ENCODE results near the gene NBPF11.
"Not testable (repeated sequence)": the region's sequence is repeated elsewhere in the genome, so short reads cannot be mapped to it uniquely, and the experiment has no call there.

The NBPF11 gene

DNA sequence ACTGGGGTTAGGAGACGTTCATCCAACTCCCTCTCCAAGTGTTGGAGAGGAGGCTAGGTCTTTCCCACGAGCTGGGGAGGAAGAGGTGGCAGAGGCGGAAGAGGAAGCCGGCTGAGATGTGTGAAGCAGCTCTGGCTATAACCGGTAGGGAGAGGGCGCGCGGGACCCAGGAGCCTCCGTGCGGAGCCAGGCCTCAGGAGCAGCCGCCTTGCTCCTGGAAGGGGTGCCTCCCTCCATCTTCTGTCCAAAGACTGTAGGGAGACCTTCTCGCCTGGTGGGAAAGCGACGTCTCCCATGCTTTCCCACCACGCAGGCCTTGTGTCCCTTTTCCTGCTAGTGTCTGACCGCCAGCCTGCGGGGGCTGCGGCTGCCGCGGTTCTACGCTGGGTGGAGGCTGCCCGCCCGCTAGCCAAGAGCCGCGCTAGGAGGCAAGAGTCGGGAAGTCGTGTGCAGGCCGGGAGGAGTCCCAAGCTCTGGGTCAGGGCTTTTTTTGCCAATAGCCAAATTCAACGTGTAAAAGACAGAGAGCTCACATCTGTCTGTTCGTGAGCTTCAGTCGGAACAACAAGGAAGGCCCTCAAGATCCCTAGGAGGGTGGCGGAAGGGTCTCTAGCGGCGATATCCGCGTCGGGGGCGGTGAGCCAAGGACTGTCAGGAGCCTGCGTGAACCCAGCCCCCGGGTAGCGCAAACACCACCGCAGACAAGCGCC is 8.4 kb upstream of the NBPF11 start:
- no peak for DNase-seq (ENCODE audit: low read depth)
- no peak overlapping the region for H3K4me3 ChIP-seq (ENCODE audit: low read depth, low read length)
- TF ChIP-seq, protein P1, sequence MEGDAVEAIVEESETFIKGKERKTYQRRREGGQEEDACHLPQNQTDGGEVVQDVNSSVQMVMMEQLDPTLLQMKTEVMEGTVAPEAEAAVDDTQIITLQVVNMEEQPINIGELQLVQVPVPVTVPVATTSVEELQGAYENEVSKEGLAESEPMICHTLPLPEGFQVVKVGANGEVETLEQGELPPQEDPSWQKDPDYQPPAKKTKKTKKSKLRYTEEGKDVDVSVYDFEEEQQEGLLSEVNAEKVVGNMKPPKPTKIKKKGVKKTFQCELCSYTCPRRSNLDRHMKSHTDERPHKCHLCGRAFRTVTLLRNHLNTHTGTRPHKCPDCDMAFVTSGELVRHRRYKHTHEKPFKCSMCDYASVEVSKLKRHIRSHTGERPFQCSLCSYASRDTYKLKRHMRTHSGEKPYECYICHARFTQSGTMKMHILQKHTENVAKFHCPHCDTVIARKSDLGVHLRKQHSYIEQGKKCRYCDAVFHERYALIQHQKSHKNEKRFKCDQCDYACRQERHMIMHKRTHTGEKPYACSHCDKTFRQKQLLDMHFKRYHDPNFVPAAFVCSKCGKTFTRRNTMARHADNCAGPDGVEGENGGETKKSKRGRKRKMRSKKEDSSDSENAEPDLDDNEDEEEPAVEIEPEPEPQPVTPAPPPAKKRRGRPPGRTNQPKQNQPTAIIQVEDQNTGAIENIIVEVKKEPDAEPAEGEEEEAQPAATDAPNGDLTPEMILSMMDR (IDR thresholded peaks at IDR 0.05; ENCODE audit: control insufficient read depth, extremely low read depth, insufficient read depth): no peak

DNA sequence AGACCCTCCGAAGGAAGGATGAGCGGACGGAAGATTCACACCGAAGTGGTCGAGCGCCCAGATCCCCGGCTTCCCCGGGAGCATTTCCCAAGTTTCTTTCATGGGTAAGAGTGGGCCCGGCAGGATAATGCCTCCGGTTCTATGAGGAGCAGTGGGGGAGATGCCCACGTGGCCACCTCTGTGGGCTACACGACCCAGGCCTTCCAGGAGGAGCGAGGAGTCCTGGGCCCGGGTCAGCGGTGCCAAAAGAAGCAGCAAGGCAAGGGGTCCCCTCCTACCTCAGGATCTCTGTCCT is 7.9 kb upstream of the NBPF11 start:
- TF ChIP-seq, protein P1 (IDR thresholded peaks at IDR 0.05; ENCODE audit: control insufficient read depth, extremely low read depth, insufficient read depth): no peak
- DNase-seq (ENCODE audit: low read depth): no peak
- H3K4me3 ChIP-seq (ENCODE audit: low read depth, low read length): no peak overlapping the region

DNA sequence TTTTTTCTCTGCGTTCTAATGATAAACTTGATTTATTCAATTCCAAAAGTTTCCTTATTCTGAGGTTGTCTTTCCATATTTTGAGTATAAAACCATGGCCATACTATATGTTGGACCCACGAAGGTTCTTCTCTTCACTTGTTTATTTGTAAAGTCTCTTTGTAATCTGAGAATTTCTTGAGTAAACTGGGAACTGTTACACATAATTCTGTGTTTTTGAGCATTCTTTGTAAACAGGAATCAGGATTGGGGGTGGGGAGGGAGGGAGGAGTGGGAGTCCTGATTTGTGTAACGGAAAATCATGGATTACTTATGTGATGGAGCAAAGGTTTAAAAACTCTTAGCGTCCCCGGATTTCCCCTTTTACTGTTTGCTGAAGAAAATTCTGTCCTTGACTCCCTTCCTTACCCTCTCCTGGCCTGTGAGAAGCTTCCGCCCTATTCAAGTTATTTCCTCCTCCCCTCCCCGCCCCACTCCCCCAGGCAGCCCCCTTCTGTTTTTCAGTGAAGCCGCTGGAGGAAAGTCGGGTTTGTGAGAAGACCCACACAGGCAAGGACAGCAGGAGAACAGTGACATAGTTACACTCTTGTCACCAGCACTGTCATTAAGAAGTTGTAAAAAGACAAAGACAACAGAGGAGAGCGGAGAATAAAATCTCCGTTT is 6.4 kb upstream of the NBPF11 start:
- no peak overlapping the region for H3K4me3 ChIP-seq (ENCODE audit: low read depth, low read length)
- DNase-seq (ENCODE audit: low read depth): no peak
- TF ChIP-seq, protein P1 (IDR thresholded peaks at IDR 0.05; ENCODE audit: control insufficient read depth, extremely low read depth, insufficient read depth): no peak

DNA sequence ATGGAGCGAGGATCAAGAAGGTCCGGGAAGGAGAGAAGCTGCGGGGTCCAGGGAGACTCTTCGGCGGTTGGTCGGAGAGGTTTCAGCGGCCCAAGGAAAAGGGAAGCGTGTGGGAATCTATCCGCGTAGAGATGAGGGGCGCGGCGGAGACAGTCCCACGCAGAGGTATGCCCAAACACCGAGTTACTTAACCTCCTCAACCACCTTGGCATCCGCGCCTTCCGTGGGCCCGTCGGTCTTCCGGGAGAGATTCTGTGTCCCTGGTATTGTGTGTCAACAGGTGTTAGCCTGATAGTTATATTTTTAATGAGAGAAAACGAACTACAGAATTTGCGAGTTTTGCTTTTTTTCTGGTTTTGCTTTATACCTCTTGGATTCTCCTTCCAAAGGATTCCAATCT is 5.7 kb upstream of the NBPF11 start:
- not testable (repeated sequence) for DNase-seq (ENCODE audit: low read depth); H3K4me3 ChIP-seq (ENCODE audit: low read depth, low read length)

DNA sequence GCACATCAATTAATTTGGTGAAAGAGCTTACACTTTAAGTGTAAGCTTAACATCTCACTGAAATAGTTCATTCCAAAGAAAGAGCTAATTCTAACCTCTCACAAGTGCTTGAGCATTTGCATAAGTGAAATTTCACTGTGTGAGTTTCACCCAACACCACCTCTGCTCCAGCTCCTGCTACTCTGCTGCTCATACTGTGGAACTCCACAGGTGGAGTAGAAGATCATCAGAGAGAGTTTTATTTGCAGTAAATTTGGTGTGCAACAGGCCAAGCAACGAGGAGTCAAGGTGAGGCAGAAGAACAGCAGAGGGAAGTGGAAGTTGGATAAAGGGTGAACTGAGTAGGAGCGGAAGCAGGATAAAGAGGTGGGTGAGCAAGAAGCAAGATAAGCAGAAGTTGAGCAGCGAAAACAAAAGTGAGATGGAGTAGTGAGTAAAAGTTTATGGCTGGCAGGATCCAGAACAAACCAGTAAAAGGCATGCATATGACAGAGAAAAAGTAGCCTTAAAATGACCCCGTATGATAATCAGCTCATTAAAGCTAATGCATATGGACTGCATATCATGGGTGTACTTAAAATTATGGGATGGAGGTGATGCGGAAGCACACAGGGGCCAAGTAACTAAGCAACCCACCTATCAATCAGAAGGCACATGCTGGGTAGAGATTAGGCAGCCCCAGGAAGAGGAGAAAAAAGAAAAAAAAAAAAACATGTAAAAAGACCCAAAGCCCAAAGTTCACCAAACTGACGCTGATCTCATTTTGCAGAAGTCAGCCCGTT is 3.6 kb upstream of the NBPF11 start:
- H3K4me3 ChIP-seq (ENCODE audit: low read depth, low read length); DNase-seq (ENCODE audit: low read depth): not testable (repeated sequence)

DNA sequence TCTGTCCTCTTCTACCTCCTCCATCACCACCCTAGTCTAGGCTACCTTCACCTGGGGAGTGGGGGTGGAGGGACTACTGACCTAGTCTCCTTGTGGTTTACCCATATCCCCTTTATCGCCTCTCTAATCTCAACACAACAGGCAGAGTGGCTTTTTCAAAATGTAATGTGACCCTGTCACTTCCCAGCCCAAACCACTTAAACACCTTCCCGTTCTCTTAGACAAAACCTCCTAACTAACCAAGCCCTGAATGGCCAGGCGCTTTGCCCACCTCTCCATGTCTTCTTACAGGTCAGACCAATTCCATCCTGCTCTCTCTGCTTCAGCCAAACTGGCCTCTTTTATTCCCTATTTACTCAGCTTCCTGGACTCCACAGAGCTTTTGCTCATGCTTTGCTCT is 714 bp upstream of the NBPF11 start:
- not testable (repeated sequence) for DNase-seq (ENCODE audit: low read depth); H3K4me3 ChIP-seq (ENCODE audit: low read depth, low read length)

DNA sequence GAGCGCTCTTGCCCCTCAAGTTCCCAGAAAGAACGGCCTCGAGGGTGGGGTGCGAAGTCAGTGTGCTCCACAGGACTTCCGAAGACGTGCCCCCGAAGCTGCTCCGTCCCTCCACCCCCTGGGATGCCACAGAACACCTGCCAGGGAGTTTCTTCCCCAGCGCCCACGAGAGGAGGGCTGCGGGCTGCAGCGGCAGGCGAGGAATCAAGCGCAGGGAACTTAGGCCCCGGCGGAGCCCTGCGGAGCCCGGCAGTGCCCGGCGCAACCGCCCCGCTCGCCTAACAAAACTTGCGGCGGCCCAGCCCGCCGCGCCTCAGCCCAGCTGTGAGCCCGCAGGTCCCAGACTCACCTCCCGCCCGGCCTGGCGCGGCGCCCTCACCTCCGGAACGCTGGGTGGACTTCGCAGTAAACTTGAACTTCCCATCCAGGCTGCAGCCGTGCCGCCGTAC is 686 bp downstream of the NBPF11 start:
- not testable (repeated sequence) for DNase-seq (ENCODE audit: low read depth)

DNA sequence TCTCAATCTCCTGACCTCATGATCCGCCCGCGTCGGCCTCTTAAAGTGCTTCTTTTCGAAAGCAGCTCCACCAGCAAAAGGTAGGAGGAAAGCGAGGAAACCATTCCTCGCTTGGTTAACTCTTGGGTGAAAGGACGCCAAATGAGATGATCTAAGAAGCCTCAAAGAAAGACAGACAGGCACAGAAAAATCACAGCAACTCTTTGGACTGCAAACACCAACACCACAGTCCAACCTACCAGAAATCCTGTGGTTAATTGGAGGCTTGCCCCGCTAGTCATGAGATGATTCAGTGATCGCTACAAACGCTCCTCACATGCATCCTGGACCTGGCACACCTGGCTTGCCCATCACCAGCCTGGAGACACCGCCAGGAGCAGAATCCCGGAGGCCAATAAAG is 1.1 kb downstream of the NBPF11 start:
- DNase-seq (ENCODE audit: low read depth): not testable (repeated sequence)
- peak overlapping the region; percentile 68 for H3K4me3 ChIP-seq (ENCODE audit: low read depth, low read length)

More for the DNA sequence above, 686 bp downstream of the NBPF11 start:
- H3K4me3 ChIP-seq (ENCODE audit: low read depth, low read length): peak overlapping the region; percentile 68

DNA sequence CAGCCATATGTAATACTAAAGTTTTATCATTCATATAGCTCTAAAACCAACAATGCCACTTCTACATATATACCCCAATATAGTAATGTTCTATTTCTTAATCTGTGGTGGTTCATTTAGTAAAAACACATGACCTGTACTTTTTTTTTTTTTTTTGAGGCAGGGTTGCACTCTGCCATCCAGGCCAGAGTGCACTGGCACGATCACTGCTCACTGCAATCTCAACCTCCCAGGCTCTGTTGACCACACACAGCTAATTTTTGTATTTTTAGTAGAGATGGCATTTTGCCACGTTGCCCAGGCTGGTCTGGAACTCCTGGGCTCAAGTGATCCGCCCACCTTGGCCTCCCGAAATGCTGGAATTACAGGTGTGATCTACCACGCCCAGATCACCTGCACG is 2.1 kb downstream of the NBPF11 start:
- not testable (repeated sequence) for DNase-seq (ENCODE audit: low read depth); H3K4me3 ChIP-seq (ENCODE audit: low read depth, low read length)

DNA sequence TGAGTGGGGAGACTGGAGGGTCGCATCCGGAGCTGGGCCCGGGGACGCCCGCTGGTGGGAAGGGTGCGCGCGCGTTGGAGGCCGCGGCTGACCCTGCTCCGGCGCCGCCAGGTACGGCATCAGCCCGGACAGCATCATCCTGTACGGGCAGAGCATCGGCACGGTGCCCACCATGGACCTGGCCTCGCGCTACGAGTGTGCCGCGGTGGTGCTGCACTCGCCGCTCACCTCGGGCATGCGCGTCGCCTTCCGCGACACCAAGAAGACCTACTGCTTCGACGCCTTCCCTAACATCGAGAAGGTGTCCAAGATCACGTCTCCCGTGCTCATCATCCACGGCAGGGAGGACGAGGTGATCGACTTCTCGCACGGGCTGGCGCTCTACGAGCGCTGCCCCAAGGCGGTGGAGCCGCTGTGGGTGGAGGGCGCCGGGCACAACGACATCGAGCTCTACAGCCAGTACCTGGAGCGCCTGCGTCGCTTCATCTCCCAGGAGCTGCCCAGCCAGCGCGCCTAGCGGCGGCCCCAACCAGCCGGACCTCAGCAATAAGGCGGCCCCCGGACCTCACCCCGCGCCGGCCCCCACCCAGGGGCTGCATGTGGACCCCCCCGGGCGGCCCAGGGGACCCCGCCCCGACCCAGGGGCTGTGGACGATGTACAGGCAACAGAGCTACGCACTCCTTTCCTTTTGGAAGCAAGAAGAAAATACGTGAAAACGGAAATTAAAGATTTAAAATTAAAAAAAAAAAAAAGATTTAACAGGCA is 2.8 kb downstream of the NBPF11 start:
- not testable (repeated sequence) for H3K4me3 ChIP-seq (ENCODE audit: low read depth, low read length); DNase-seq (ENCODE audit: low read depth)

DNA sequence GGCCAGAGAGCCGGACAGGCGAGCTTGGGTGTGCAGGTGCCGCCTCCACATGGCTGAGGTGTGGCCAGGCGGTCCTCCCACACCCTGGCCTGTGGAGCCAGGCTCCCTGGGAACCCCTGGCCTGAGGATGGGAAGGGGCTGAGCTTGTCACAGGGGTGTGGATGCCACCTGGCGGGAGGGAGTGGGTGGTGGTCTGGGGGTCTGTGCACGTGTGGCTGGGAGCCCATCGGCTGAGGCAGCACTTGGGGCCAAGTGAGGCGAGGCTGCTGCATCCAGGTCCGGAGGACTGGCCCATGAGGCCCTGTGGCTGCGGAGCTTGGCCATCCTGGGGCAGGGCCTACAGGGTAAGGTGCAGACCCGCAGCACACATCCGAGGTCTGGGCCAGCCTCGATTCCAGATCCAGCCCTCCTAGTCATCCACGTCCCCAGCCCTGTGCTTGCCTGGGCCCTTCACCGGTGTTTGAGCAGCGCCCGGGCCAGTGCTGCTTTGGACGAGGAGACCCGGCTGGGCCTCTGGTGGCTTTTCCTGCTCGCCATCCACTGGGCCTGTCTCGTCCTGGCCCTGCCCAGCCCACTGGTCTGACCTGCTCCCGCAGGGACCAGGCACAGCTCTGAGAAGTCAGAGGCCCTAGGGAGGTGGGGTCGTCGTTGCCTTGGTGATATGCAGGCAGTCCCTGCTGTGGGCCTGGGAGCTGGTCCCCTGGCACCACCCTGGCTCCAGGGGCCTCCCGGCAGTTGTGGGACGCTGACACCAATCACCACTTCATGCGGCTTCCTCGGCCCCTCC is 4.8 kb downstream of the NBPF11 start:
- not testable (repeated sequence) for H3K4me3 ChIP-seq (ENCODE audit: low read depth, low read length); DNase-seq (ENCODE audit: low read depth)

DNA sequence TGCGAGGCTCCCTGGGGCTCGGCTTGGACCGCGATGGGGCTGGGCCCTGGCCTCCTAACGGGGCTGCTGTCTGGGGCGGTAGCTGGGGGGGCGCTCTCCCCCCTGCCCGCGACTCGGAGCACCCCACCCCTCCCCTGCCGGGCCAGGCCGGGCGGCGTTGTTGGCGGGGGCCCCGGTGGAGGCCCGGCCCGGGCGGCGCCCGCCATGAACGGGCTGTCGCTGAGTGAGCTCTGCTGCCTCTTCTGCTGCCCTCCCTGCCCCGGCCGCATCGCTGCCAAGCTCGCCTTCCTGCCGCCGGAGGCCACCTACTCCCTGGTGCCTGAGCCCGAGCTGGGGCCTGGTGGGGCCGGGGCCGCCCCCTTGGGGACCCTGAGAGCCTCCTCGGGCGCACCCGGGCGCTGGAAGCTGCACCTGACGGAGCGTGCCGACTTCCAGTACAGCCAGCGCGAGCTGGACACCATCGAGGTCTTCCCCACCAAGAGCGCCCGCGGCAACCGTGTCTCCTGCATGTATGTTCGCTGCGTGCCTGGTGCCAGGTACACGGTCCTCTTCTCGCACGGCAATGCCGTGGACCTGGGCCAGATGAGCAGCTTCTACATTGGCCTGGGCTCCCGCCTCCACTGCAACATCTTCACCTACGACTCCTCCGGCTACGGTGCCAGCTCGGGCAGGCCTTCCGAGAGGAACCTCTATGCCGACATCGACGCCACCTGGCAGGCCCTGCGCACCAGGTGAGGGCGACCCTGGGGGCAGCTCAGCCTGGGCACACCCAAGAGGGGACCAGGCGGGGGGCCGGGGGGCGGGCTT is 5.7 kb downstream of the NBPF11 start:
- not testable (repeated sequence) for DNase-seq (ENCODE audit: low read depth); H3K4me3 ChIP-seq (ENCODE audit: low read depth, low read length)

DNA sequence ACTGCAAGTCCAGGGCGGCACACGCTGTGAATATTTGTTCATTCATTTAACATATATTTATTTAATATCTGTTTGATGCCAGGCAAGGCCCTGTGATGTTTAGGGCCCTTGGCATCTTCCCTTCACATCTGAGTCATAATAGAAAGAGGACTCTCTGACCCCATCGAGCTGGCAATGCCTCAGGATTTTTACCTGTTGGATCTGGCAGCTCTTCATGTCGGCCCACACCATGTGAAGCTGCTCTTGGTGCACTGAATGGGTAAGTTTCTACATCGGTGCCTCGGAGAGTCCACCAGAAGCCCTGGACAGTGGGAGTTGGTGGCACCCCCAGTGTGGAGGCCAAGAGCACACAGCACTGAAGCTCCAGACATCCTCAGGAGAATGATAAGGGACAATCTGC is 8.9 kb downstream of the NBPF11 start:
- peak; percentile 65 for DNase-seq (ENCODE audit: low read depth)

More for the DNA sequence above, 8.9 kb downstream of the NBPF11 start:
- not testable (repeated sequence) for H3K4me3 ChIP-seq (ENCODE audit: low read depth, low read length)

All from LNCaP clone FGC (cell line).